H9 (cell line): ENCODE data around the gene ADARB2. TPM values are rescaled to one million over a fixed set of nuclear protein-coding genes. Genes with fewer than 3 reads are reported as not detected.

Source experiments
- DNase-seq: peaks from one replicate; pipeline ENCODE4 v3.0.0-alpha.2; 2017
- H2AFZ ChIP-seq: one replicate; pipeline ENCODE4 v1.6.1; 2013; ENCODE audit warnings: mild to moderate bottlenecking, low read length, control low read depth, moderate library complexity
- H2AK5ac ChIP-seq: 2 replicates; pipeline ENCODE4 v1.6.1; 2013; ENCODE audit warnings: low read length, control low read depth, mixed read lengths; ENCODE audit not compliant: insufficient read length
- H2BK120ac ChIP-seq: one replicate; pipeline ENCODE4 v1.6.1; 2013; ENCODE audit warnings: low read depth, mild to moderate bottlenecking, low read length, control low read depth, inconsistent platforms; ENCODE audit not compliant: poor library complexity, severe bottlenecking
- H2BK12ac ChIP-seq: 2 replicates; pipeline ENCODE4 v1.6.1; 2013; ENCODE audit warnings: low read length, control low read depth, mixed read lengths, low read depth; ENCODE audit not compliant: insufficient read length
- H2BK15ac ChIP-seq: 2 replicates; pipeline ENCODE4 v1.6.1; 2013; ENCODE audit warnings: low read depth, low read length, control low read depth
- H2BK20ac ChIP-seq: one replicate; pipeline ENCODE4 v1.6.1; 2013; ENCODE audit warnings: low read depth, mild to moderate bottlenecking, low read length, control low read depth, inconsistent platforms; ENCODE audit not compliant: poor library complexity, severe bottlenecking
- H2BK5ac ChIP-seq: 2 replicates; pipeline ENCODE4 v1.6.1; 2013; ENCODE audit warnings: low read length, control low read depth, mixed read lengths; ENCODE audit not compliant: insufficient read length
- H3K14ac ChIP-seq: 2 replicates; pipeline ENCODE4 v1.6.1; 2013; ENCODE audit warnings: low read length, control low read depth; ENCODE audit not compliant: insufficient read depth
- H3K18ac ChIP-seq: 2 replicates; pipeline ENCODE4 v1.6.1; 2013; ENCODE audit warnings: low read depth, mild to moderate bottlenecking, mixed read lengths, low read length, control low read depth; ENCODE audit not compliant: insufficient read length
- H3K23ac ChIP-seq: 2 replicates; pipeline ENCODE4 v1.6.1; 2013; ENCODE audit warnings: low read length, control low read depth, mixed read lengths, low read depth; ENCODE audit not compliant: insufficient read length
- H3K23me2 ChIP-seq: 2 replicates; pipeline ENCODE4 v1.6.1; 2013; ENCODE audit warnings: low read depth, mild to moderate bottlenecking, mixed read lengths, low read length, control low read depth; ENCODE audit not compliant: insufficient read length, poor library complexity, severe bottlenecking
- H3K27ac ChIP-seq: 2 replicates; pipeline ENCODE4 v1.5.1; 2013; ENCODE audit warnings: low read length, control low read depth, mixed read lengths, low read depth; ENCODE audit not compliant: insufficient read length
- H3K27me3 ChIP-seq: 2 replicates; pipeline ENCODE4 v1.6.1; 2013; ENCODE audit warnings: low read length, control low read depth, inconsistent platforms; ENCODE audit not compliant: insufficient read depth
- H3K4ac ChIP-seq: 2 replicates; pipeline ENCODE4 v1.6.1; 2013; ENCODE audit warnings: low read depth, mild to moderate bottlenecking, control low read depth, inconsistent platforms, low read length, moderate library complexity
- H3K4me1 ChIP-seq: 2 replicates; pipeline ENCODE4 v1.6.1; 2013; ENCODE audit warnings: low read length, control low read depth, inconsistent platforms; ENCODE audit not compliant: insufficient read depth
- H3K4me2 ChIP-seq: 2 replicates; pipeline ENCODE4 v1.6.1; 2013; ENCODE audit warnings: low read length, control low read depth, mixed read lengths; ENCODE audit not compliant: insufficient read length, insufficient read depth
- H3K56ac ChIP-seq: 2 replicates; pipeline ENCODE4 v1.6.1; 2013; ENCODE audit warnings: low read depth, mild to moderate bottlenecking, mixed read lengths, low read length, control low read depth; ENCODE audit not compliant: insufficient read length
- H3K79me1 ChIP-seq: 2 replicates; pipeline ENCODE4 v1.6.1; 2013; ENCODE audit warnings: low read depth, mild to moderate bottlenecking, moderate library complexity, low read length, control low read depth, inconsistent platforms; ENCODE audit not compliant: insufficient read depth, poor library complexity, severe bottlenecking
- H3K79me2 ChIP-seq: 2 replicates; pipeline ENCODE4 v1.6.1; 2013; ENCODE audit warnings: low read length, control low read depth, inconsistent platforms; ENCODE audit not compliant: insufficient read depth
- H3K9ac ChIP-seq: 2 replicates; pipeline ENCODE4 v1.6.1; 2013; ENCODE audit warnings: low read length, control low read depth, mixed read lengths; ENCODE audit not compliant: insufficient read length; ENCODE audit errors: extremely low read depth
- H3K9me3 ChIP-seq: one replicate; pipeline ENCODE4 v1.6.1; 2013; ENCODE audit warnings: low read depth, low read length, inconsistent platforms; ENCODE audit not compliant: control insufficient read depth
- H3T11ph ChIP-seq: one replicate; pipeline ENCODE4 v1.6.1; 2013; ENCODE audit warnings: mild to moderate bottlenecking, low read length, control low read depth, inconsistent platforms
- H4K20me1 ChIP-seq: one replicate; pipeline ENCODE4 v1.6.1; 2013; ENCODE audit not compliant: control insufficient read depth, insufficient read length, insufficient read depth
- H4K5ac ChIP-seq: 2 replicates; pipeline ENCODE4 v1.6.1; 2013; ENCODE audit warnings: low read depth, mild to moderate bottlenecking, mixed read lengths, low read length, control low read depth; ENCODE audit not compliant: insufficient read length
- H4K8ac ChIP-seq: replicated peaks from 2 replicates; pipeline ENCODE4 v1.6.1; 2013; ENCODE audit warnings: low read length, control low read depth, mixed read lengths, low read depth; ENCODE audit not compliant: insufficient read length
- H4K91ac ChIP-seq: 2 replicates; pipeline ENCODE4 v1.6.1; 2013; ENCODE audit warnings: low read depth, mild to moderate bottlenecking, moderate library complexity, mixed read lengths, low read length, control low read depth; ENCODE audit not compliant: insufficient read length
- H3K27ac Mint-ChIP-seq, 3 experiments: 2 replicates in 2 of 3; 3 replicates in 1 of 3; pipeline ENCODE4 v1.8.0; 2020 to 2021; ENCODE audit warnings: mixed read lengths in 3 of 3, mild to moderate bottlenecking in 1 of 3, moderate library complexity in 1 of 3
- H3K27me3 Mint-ChIP-seq: 2 replicates; pipeline ENCODE4 v1.8.0; 2021; ENCODE audit warnings: low read depth, mild to moderate bottlenecking, moderate library complexity, mixed read lengths
- H3K36me3 Mint-ChIP-seq, 3 experiments: 2 replicates in 2 of 3; 3 replicates in 1 of 3; pipeline ENCODE4 v1.8.0; 2020 to 2021; ENCODE audit warnings: low read depth in 3 of 3, mixed read lengths in 3 of 3; ENCODE audit not compliant: insufficient read depth in 1 of 3
- H3K4me1 Mint-ChIP-seq, 2 experiments: 2 replicates each; pipeline ENCODE4 v1.8.0; 2020; ENCODE audit warnings: mixed read lengths in 2 of 2
- H3K4me3 Mint-ChIP-seq, 2 experiments: 2 replicates in 1 of 2; 3 replicates in 1 of 2; pipeline ENCODE4 v1.8.0; 2020 to 2021; ENCODE audit warnings: mild to moderate bottlenecking in 2 of 2, mixed read lengths in 2 of 2, moderate library complexity in 1 of 2
- H3K9me3 Mint-ChIP-seq, 2 experiments: 2 replicates in 1 of 2; 3 replicates in 1 of 2; pipeline ENCODE4 v1.8.0; 2020; ENCODE audit warnings: mild to moderate bottlenecking in 2 of 2, mixed read lengths in 2 of 2, moderate library complexity in 1 of 2
- CTCF ChIP-seq: fragments of 200-600 bp; sonication (generic); conservative IDR thresholded peaks from 3 replicates; pipeline ENCODE4 v1.8.0; 2021; ENCODE audit warnings: antibody characterized with exemption, mild to moderate bottlenecking
- WGBS: extraction: QIAGEN DNeasy Blood & Tissue Kit; methylation state at CpG from one replicate; pipeline ENCODE4 v1.1.7; 2013; ENCODE audit warnings: missing lambda C conversion rate, low lambda C conversion rate, mixed read lengths; ENCODE audit not compliant: insufficient read length; ENCODE audit errors: extremely low coverage; 5-methylcytosine and 5-hydroxymethylcytosine counted together
- total RNA-seq: library from RNA; stranded (reverse); gene quantifications from 2 replicates; pipeline ENCODE4 v1.2.1, GENCODE V29; 2021

Gene ADARB2
- total RNA-seq, 1 experiment from 2014 or later = 0.87 TPM

- Histone ChIP-seq H3K79me2 (no peaks in the 10 kb centered on the region), H3K56ac (no peak overlapping the region), H3T11ph (no peak overlapping the region), H3K27ac (no peak overlapping the region), H2AK5ac (no peak overlapping the region), H3K23ac (no peak overlapping the region), H2BK20ac (no peak overlapping the region), H2BK120ac (no peak overlapping the region), H3K14ac (no peak overlapping the region), H3K4me2 (no peak overlapping the region), H2BK5ac (no peak overlapping the region), H2BK15ac (no peak overlapping the region), H4K20me1 (no peaks in the 10 kb centered on the region), H3K27me3 (no peaks in the 10 kb centered on the region), H3K9ac (no peak overlapping the region), H2BK12ac (no peak overlapping the region), H3K79me1 (no peaks in the 10 kb centered on the region), H3K23me2 (no peaks in the 10 kb centered on the region), H3K9me3 (no peaks in the 10 kb centered on the region), H2AFZ (no peak overlapping the region), H3K4ac (no peak overlapping the region), H4K5ac (no peak overlapping the region), H4K8ac (no peak overlapping the region), H3K4me1 (peaks cover 2% of the 10 kb centered on the region; the same call in 1 of the 2 replicates), H4K91ac (no peak overlapping the region), H3K18ac (no peak overlapping the region)
- WGBS = no CpG with 5 or more reads among the region's 26 CpGs
- H3K4me3 Mint-ChIP-seq = no peak overlapping the region
- H3K27ac Mint-ChIP-seq = no peak overlapping the region
- peaks cover 10 to 14% of the 10 kb centered on the region in 2 experiments for H3K4me1 Mint-ChIP-seq
- DNase-seq = no peak
- H3K9me3 Mint-ChIP-seq = no peaks in the 10 kb centered on the region
- no peak for TF ChIP-seq CTCF
- H3K36me3 Mint-ChIP-seq = no peaks in the 10 kb centered on the region
- peaks cover 6% of the 10 kb centered on the region; the same call in 1 of the 2 replicates for H3K27me3 Mint-ChIP-seq
Measured at GRCh38 chr10:1189166-1190051, 547.9 kb downstream of the ADARB2 start.
